Lower lobe of right lung (tissue), 2 donors: Measurements from ENCODE around the gene DHX9. TPM values are rescaled to one million over a fixed set of nuclear protein-coding genes. Genes with fewer than 3 reads are reported as not detected.

Source experiments
- ATAC-seq, 2 donors: fragments of 200-7000 bp; cut with Tn5 transposase; one replicate each; pipeline ENCODE4 v1.9.1; 2020 to 2022; ENCODE audit warnings: mild to moderate bottlenecking in 2 of 2, moderate library complexity in 2 of 2
- DNase-seq: peaks from one replicate; pipeline ENCODE4 v3.0.0-alpha.2; 2020
- H3K27ac ChIP-seq: fragments of 200-600 bp; one replicate; pipeline ENCODE4 v1.8.0; 2022
- H3K27me3 ChIP-seq: fragments of 200-600 bp; one replicate; pipeline ENCODE4 v1.8.0; 2022; ENCODE audit warnings: low read depth
- H3K36me3 ChIP-seq: fragments of 200-600 bp; one replicate; pipeline ENCODE4 v1.8.0; 2022; ENCODE audit warnings: mild to moderate bottlenecking
- H3K4me1 ChIP-seq: fragments of 200-600 bp; one replicate; pipeline ENCODE4 v1.8.0; 2022
- H3K4me3 ChIP-seq: fragments of 200-600 bp; one replicate; pipeline ENCODE4 v1.8.0; 2022; ENCODE audit warnings: mild to moderate bottlenecking
- H3K9me3 ChIP-seq: fragments of 200-600 bp; one replicate; pipeline ENCODE4 v1.8.0; 2022
- intact Hi-C: fragments of 100-400 bp; cut with DNase I; formaldehyde crosslinking; loops from one replicate; pipeline ENCODE4 v1.11.0; 2022
- long read RNA-seq: library from polyadenylated mRNA; unstranded; transcript quantifications from one replicate; pipeline ENCODE4 v2.0.0, GENCODE V29; 2021
- total RNA-seq: library from RNA; stranded (reverse); fragmentation: NEBNext Ultra II Directional; extraction: Animal tissue kit (Norgen Biotek cat#: 25700); gene quantifications from one replicate; pipeline ENCODE4 v1.2.1, GENCODE V29; 2021
- TF ChIP-seq, protein P1 (sequence below): fragments of 200-600 bp; IDR thresholded peaks from one replicate; pipeline ENCODE4 v1.8.0; 2022; ENCODE audit warnings: antibody characterized with exemption, mild to moderate bottlenecking
- donor health status: DM: no; HTN: yes; CAD: no; lungs with severe emphysema.

DHX9 gene
- 121 TPM for total RNA-seq
- long read RNA-seq, full-length matches to known transcripts, result 39 of 62 reads
- long read RNA-seq, partial matches to known transcripts, result 18 of 62 reads
- long read RNA-seq, other reads (novel, unspliced or antisense), result 5 of 62 reads

DNA sequence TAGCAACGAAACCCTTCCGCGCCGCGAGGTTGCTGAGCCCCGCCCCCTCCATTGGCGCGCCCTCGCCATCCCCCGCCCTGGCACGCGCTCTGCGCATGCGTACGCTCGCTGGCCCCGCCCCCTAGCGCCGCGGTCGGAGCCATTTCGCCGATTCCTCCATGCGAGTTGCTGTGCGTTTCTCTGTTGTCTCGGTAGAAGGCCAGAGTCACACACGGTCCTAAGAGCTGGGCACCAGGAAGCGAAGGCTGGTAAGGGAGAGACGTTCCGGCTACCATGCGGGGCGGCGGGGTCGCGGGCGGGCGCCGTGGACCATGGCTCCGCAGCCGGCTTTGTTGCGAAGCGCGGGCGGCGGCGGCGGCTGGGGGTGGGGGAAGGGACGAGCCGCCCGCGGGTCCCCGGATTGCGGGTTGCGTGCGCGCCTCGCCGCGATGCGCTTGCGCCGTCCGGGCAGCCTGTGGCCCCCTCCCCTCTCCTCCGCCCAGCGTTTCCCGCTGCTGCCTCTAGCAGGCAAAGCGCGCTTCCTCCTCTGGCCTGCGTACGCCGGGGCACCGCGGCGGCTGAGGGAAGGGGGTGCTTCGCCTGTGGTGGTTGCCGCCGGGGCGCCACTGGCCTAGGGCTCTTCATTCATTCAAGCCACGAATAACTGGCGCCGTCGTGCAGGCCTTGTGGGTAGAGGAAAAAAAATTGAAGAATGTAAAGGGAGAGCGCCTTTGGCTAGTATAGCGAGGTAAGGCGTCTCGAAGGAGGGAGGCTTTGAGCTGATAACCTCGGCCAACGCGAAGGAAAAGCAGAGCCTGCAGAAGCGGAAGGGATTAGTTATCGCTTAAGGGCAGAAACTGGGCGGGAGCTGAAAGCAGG is at the start of gene DHX9:
DHX9 (plus strand) TSS at position 139 of the 858 bp plus-strand sequence. CDS start 3,220 bp downstream, outside the sequence.
- H3K4me3 ChIP-seq, result peak within 1 kb of the TSS; percentile 94
- no peaks in the 10 kb centered on the region for H3K27me3 ChIP-seq
- TF ChIP-seq, protein P1, sequence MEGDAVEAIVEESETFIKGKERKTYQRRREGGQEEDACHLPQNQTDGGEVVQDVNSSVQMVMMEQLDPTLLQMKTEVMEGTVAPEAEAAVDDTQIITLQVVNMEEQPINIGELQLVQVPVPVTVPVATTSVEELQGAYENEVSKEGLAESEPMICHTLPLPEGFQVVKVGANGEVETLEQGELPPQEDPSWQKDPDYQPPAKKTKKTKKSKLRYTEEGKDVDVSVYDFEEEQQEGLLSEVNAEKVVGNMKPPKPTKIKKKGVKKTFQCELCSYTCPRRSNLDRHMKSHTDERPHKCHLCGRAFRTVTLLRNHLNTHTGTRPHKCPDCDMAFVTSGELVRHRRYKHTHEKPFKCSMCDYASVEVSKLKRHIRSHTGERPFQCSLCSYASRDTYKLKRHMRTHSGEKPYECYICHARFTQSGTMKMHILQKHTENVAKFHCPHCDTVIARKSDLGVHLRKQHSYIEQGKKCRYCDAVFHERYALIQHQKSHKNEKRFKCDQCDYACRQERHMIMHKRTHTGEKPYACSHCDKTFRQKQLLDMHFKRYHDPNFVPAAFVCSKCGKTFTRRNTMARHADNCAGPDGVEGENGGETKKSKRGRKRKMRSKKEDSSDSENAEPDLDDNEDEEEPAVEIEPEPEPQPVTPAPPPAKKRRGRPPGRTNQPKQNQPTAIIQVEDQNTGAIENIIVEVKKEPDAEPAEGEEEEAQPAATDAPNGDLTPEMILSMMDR, result peak; percentile 33
- peaks cover 20% of the 10 kb centered on the region for H3K36me3 ChIP-seq
- H3K9me3 ChIP-seq, result no peaks in the 10 kb centered on the region
- DNase-seq (peak; percentile 96), ATAC-seq (peak; percentile 96 to 98)
- H3K27ac ChIP-seq, result peak within 1 kb of the TSS; percentile 93
- intact Hi-C loops, result no loop called here
- H3K4me1 ChIP-seq, result peaks cover 49% of the 10 kb centered on the region

- ATAC-seq, result no peak
- H3K36me3 ChIP-seq, result no peaks in the 10 kb centered on the region
- TF ChIP-seq, protein P1, result no peak
- intact Hi-C loops, result no loop called here
- peaks cover 37% of the 10 kb centered on the region for H3K4me1 ChIP-seq
- no peaks in the 10 kb centered on the region for H3K9me3 ChIP-seq
- H3K27me3 ChIP-seq, result no peaks in the 10 kb centered on the region
- no peak overlapping the region for H3K4me3 ChIP-seq
- no peak overlapping the region for H3K27ac ChIP-seq
- DNase-seq, result no peak
These were observed 47.6 kb upstream of the DHX9 start for GRCh38 chr1:182791281-182792179.

DNA sequence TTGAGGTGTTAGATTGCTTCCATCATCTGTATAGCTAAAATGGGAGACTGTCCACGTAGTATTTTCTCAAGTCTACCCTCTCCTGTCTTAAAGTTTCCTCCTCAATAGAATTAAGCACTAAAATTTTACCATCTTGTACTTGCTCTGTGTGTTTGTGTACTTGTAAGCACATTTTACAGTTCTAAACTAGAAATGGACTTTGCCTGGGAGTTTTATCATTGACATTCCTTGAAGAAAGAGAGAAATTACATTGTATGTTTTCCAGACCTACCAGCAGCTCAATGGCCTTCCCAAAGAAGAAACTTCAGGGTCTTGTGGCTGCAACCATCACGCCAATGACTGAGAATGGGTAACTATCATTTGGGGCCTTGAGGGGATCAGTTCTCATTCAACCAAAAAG is 45.1 kb upstream of the DHX9 start:
- H3K9me3 ChIP-seq, result no peaks in the 10 kb centered on the region
- H3K36me3 ChIP-seq, result no peaks in the 10 kb centered on the region
- TF ChIP-seq, protein P1, result no peak
- no peak overlapping the region for H3K4me3 ChIP-seq
- H3K27me3 ChIP-seq, result no peaks in the 10 kb centered on the region
- peaks cover 31% of the 10 kb centered on the region for H3K4me1 ChIP-seq
- ATAC-seq, result no peak
- H3K27ac ChIP-seq, result peak overlapping the region; percentile 48
- intact Hi-C loops, result no loop called here
- DNase-seq, result no peak

- peak overlapping the region; percentile 48 for H3K27ac ChIP-seq
- TF ChIP-seq, protein P1, result no peak
- peaks cover 30% of the 10 kb centered on the region for H3K4me1 ChIP-seq
- H3K4me3 ChIP-seq, result no peak overlapping the region
- ATAC-seq (peak; percentile 37 to 50), DNase-seq (no peak)
- H3K27me3 ChIP-seq, result no peaks in the 10 kb centered on the region
- intact Hi-C loops, result no loop called here
- H3K9me3 ChIP-seq, result no peaks in the 10 kb centered on the region
- no peaks in the 10 kb centered on the region for H3K36me3 ChIP-seq
These were observed 44.4 kb upstream of the DHX9 start for GRCh38 chr1:182794676-182795201.

- Histone ChIP-seq H3K4me1 (peaks cover 25% of the 10 kb centered on the region), H3K9me3 (no peaks in the 10 kb centered on the region), H3K27me3 (no peaks in the 10 kb centered on the region), H3K36me3 (no peaks in the 10 kb centered on the region), H3K4me3 (no peak overlapping the region), H3K27ac (peak overlapping the region; percentile 48)
- TF ChIP-seq, protein P1, result no peak
- DNase-seq, result no peak
- intact Hi-C loops, result no loop called here
- ATAC-seq, result peak; percentile 81
These were observed 43.5 kb upstream of the DHX9 start for GRCh38 chr1:182795563-182796228.
